Measurements from ENCODE around the gene ZYG11A. TPM values are rescaled to one million over a fixed set of nuclear protein-coding genes. Genes with fewer than 3 reads are reported as not detected.

The ZYG11A gene
- total RNA-seq, 2 experiments from 2014 or later = 0.11 to 0.16 TPM

DNA sequence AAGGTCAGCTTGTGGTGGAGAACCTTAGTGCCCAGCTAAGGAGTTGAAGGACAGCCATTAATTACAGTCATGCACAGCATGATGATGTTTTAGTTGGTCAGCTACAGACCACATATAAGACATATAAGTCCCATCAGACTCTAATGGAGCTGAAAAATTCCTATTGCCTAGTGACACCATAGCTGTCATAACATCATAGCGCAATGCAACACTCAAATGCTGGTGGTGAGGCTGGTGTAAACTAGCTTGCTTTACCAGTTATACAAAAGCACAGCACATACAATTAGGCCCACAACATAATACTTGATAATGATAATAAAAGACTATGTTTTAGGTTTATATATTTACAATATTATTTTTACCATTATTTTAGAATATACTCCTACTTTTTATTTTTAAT lies 75.0 kb downstream of the ZYG11A start:
- ATAC-seq (ENCODE audit: poor library complexity) = no peak
- no peak for DNase-seq
- Mint-ChIP-seq H3K27ac (no peak overlapping the region), H3K9me3 (no peaks in the 10 kb centered on the region), H3K4me3 (no peak overlapping the region), H3K27me3 (no peaks in the 10 kb centered on the region), H3K4me1 (ENCODE audit: low read depth) (peaks cover 33% of the 10 kb centered on the region), H3K36me3 (ENCODE audit: low read depth) (peaks cover 9% of the 10 kb centered on the region)
- TF ChIP-seq, protein P1, sequence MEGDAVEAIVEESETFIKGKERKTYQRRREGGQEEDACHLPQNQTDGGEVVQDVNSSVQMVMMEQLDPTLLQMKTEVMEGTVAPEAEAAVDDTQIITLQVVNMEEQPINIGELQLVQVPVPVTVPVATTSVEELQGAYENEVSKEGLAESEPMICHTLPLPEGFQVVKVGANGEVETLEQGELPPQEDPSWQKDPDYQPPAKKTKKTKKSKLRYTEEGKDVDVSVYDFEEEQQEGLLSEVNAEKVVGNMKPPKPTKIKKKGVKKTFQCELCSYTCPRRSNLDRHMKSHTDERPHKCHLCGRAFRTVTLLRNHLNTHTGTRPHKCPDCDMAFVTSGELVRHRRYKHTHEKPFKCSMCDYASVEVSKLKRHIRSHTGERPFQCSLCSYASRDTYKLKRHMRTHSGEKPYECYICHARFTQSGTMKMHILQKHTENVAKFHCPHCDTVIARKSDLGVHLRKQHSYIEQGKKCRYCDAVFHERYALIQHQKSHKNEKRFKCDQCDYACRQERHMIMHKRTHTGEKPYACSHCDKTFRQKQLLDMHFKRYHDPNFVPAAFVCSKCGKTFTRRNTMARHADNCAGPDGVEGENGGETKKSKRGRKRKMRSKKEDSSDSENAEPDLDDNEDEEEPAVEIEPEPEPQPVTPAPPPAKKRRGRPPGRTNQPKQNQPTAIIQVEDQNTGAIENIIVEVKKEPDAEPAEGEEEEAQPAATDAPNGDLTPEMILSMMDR (IDR thresholded peaks at IDR 0.05) = no peak
- Histone ChIP-seq H3K36me3 (ENCODE audit: insufficient read depth, low read length) (peaks cover 6% of the 10 kb centered on the region), H3K27ac (ENCODE audit: low read depth in 1 of 2, low read length in 2 of 2) (no peak overlapping the region), H3K4me1 (ENCODE audit: insufficient read depth, low read length) (peaks cover 28% of the 10 kb centered on the region), H3K27me3 (ENCODE audit: control insufficient read depth in 1 of 2, insufficient read depth in 2 of 2, low read length in 2 of 2) (no peaks in the 10 kb centered on the region), H3K4me3 (ENCODE audit: low read length) (no peak overlapping the region), H3K9me3 (ENCODE audit: control insufficient read depth in 1 of 2, insufficient read depth in 1 of 2, low read length in 2 of 2) (no peaks in the 10 kb centered on the region)
- ChIA-PET POLR2A (interaction anchor here (0.6 to 1.5 kb wide), 2 partner anchors 10 to 1076 kb away, joined by 3 to 7 read pairs; partner anchors contain the start of gene SCP2), CTCF (interaction anchor here (0.5 kb wide), 1 partner anchor 767 kb away, joined by 3 read pairs; no protein-coding TSS in a partner anchor)
- intact Hi-C loops (cut with DNase I, micrococcal nuclease) = no loop called here

- Histone ChIP-seq H3K4me1 (ENCODE audit: insufficient read depth, low read length) (peaks cover 28% of the 10 kb centered on the region), H3K36me3 (ENCODE audit: insufficient read depth, low read length) (peaks cover 6% of the 10 kb centered on the region), H3K27me3 (ENCODE audit: control insufficient read depth in 1 of 2, insufficient read depth in 2 of 2, low read length in 2 of 2) (no peaks in the 10 kb centered on the region), H3K9me3 (ENCODE audit: control insufficient read depth in 1 of 2, insufficient read depth in 1 of 2, low read length in 2 of 2) (no peaks in the 10 kb centered on the region), H3K4me3 (ENCODE audit: low read length) (no peak overlapping the region), H3K27ac (ENCODE audit: low read depth in 1 of 2, low read length in 2 of 2) (no peak overlapping the region)
- Mint-ChIP-seq H3K27ac (no peak overlapping the region), H3K36me3 (ENCODE audit: low read depth) (peaks cover 9% of the 10 kb centered on the region), H3K4me3 (no peak overlapping the region), H3K4me1 (ENCODE audit: low read depth) (peaks cover 36% of the 10 kb centered on the region), H3K27me3 (no peaks in the 10 kb centered on the region), H3K9me3 (no peaks in the 10 kb centered on the region)
- ChIA-PET CTCF (interaction anchor here (0.8 kb wide), 2 partner anchors 13 to 15 kb away, joined by 3 read pairs; no protein-coding TSS in a partner anchor), POLR2A (interaction anchor here (1.0 to 1.5 kb wide), 2 partner anchors 9 to 13 kb away, joined by 3 to 7 read pairs; partner anchors contain the start of gene SCP2)
- DNase-seq = no peak
- no peak for ATAC-seq (ENCODE audit: poor library complexity)
- intact Hi-C loops (cut with DNase I, micrococcal nuclease) = no loop called here
- TF ChIP-seq, protein P1 (IDR thresholded peaks at IDR 0.05) = no peak
These were observed 75.6 kb downstream of the ZYG11A start for GRCh38 chr1:52918201-52918600.

DNA sequence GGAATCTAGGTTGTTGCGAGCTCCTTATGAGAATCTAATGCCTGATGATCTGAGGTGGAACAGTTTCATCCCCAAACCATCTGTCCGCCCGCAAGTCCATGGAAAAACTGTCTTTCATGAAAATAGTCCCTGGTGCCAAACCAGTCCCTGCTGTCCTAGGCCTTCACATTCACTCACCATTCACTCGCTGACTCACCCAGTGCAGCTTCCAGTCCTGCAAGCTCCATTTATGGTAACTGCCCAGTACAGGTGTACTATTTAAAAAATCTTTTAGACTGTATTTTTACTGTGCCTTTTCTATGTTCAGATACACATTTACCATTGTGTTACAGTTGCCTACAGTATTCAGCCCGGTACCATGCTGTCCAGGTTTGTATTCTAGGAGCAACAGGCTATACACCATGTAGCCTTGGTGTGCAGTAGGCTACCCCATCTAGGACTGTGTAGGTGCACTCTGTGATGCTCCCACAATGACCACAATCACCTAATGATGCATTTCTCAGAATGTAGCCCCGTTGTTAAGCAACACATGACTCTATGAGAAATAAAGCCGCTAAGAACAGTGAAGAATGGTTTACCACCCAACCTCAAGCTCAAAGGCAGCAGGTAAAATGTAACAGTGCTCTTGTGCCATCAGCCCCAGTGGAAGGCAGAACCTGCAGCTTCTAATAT lies 76.6 kb downstream of the ZYG11A start:
- DNase-seq (peak in 3 of 14 experiments; percentile 26 to 34 (median 29)), ATAC-seq (ENCODE audit: poor library complexity) (peak; percentile 5)
- CTCF ChIA-PET = interaction anchor here (0.8 kb wide), 2 partner anchors 14 kb away, joined by 3 read pairs; no protein-coding TSS in a partner anchor
- H3K27ac Mint-ChIP-seq = peak overlapping the region; percentile 70
- H3K27me3 Mint-ChIP-seq = no peaks in the 10 kb centered on the region
- H3K4me3 Mint-ChIP-seq = peak overlapping the region; percentile 85
- peaks cover 38% of the 10 kb centered on the region for H3K4me1 Mint-ChIP-seq (ENCODE audit: low read depth)
- peaks cover 9% of the 10 kb centered on the region for H3K36me3 Mint-ChIP-seq (ENCODE audit: low read depth)
- TF ChIP-seq, protein P1 (IDR thresholded peaks at IDR 0.05) = no peak
- POLR2A ChIA-PET = interaction anchor here (1.0 kb wide), 1 partner anchor 12 kb away, joined by 3 read pairs; no protein-coding TSS in a partner anchor
- Histone ChIP-seq H3K36me3 (ENCODE audit: insufficient read depth, low read length) (peaks cover 4% of the 10 kb centered on the region), H3K4me3 (ENCODE audit: low read length) (no peak overlapping the region), H3K27ac (ENCODE audit: low read depth in 1 of 2, low read length in 2 of 2) (no peak overlapping the region), H3K4me1 (ENCODE audit: insufficient read depth, low read length) (peaks cover 28% of the 10 kb centered on the region), H3K27me3 (ENCODE audit: control insufficient read depth in 1 of 2, insufficient read depth in 2 of 2, low read length in 2 of 2) (no peaks in the 10 kb centered on the region), H3K9me3 (ENCODE audit: control insufficient read depth in 1 of 2, insufficient read depth in 1 of 2, low read length in 2 of 2) (no peaks in the 10 kb centered on the region)
- intact Hi-C loops (cut with DNase I, micrococcal nuclease) = no loop called here
- no peaks in the 10 kb centered on the region for H3K9me3 Mint-ChIP-seq
